Prostate gland (tissue), 2 donors: ENCODE measurements around the gene RGS21. TPM values are rescaled to one million over a fixed set of nuclear protein-coding genes. Genes with fewer than 3 reads are reported as not detected.
"Not testable (repeated sequence)": the region's sequence is repeated elsewhere in the genome, so short reads cannot be mapped to it uniquely, and the experiment has no call there.

ENCODE experiments used
- DNase-seq: peaks from one replicate; pipeline ENCODE4 v3.0.0-alpha.2; 2019; ENCODE audit warnings: low spot score
- H3K27ac ChIP-seq, 2 donors: fragments of 200-600 bp; sonication (generic); 2 replicates each; pipeline ENCODE4 v1.5.1; 2017 to 2019
- H3K27me3 ChIP-seq: fragments of 200-600 bp; sonication (generic); replicated peaks from 2 replicates; pipeline ENCODE4 v1.5.1; 2019; ENCODE audit not compliant: insufficient read depth
- H3K36me3 ChIP-seq, 2 donors: fragments of 200-600 bp; sonication (generic); 1 replicate in 1 of 2; 2 replicates in 1 of 2; pipeline versions ENCODE4 v1.5.1 to v1.8.1; 2017 to 2019
- H3K4me1 ChIP-seq: fragments of 200-600 bp; sonication (generic); replicated peaks from 2 replicates; pipeline ENCODE4 v1.5.1; 2019
- H3K4me3 ChIP-seq, 2 donors: fragments of 200-600 bp; sonication (generic); 2 replicates each; pipeline ENCODE4 v1.5.1; 2017 to 2019
- H3K9me3 ChIP-seq: fragments of 200-600 bp; sonication (generic); 2 replicates; pipeline ENCODE4 v1.5.1; 2017
- POLR2A ChIP-seq: fragments of 450-650 bp; IDR thresholded peaks from one replicate; pipeline ENCODE4 v1.6.1; 2016; ENCODE audit warnings: antibody characterized with exemption, mild to moderate bottlenecking
- POLR2AphosphoS5 ChIP-seq: sonication (generic); formaldehyde crosslinking; IDR thresholded peaks from one replicate; pipeline ENCODE4 v1.6.1; 2017; ENCODE audit warnings: antibody characterized with exemption
- WGBS: methylation state at CpG from one replicate; pipeline ENCODE4 v1.1.5; 2018; 5-methylcytosine and 5-hydroxymethylcytosine counted together
- intact Hi-C: fragments of 100-400 bp; cut with DNase I; formaldehyde crosslinking; loops from one replicate; pipeline ENCODE4 v1.14.2; 2022
- total RNA-seq, 2 donors: library from RNA; depleted of rRNA; stranded (reverse); fragments of >200 nt; gene quantifications; one replicate each; pipeline ENCODE4 v1.1.0, GENCODE V29; 2016
- TF ChIP-seq, protein P1 (sequence below), 4 experiments: fragments of 200-600 bp in 2 of 4; fragments of 450-650 bp in 2 of 4; sonication (generic) in 2 of 4; IDR thresholded peaks; 1 replicate in 3 of 4; 2 replicates in 1 of 4; pipeline ENCODE4 v1.5.1; 2016 to 2019; ENCODE audit warnings: antibody characterized with exemption in 4 of 4, mild to moderate bottlenecking in 2 of 4, moderate library complexity in 2 of 4

Gene RGS21
- total RNA-seq, 2 donors from 2014 or later: not detected

DNA sequence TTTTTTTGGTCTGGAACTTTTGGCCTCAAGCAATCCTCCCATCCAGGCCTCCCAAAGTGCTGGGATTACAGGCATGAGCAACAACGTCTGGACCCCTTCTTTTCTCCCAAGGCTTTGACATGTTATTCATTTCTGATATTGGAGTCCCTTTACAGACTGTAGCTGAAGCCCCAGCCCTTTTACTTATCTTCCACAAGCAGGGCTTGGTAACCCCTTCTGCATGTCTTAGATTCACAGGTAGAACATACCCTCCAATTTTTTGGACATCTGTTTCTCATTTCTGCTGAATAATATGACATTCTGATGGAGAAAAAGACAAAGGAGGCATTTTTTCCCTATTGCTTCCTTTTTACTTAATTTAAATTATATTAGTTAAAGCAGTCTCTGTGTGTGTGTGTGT is 39.2 kb upstream of the RGS21 start:
- Histone ChIP-seq H3K36me3 (no peaks in the 10 kb centered on the region), H3K27ac (no peak overlapping the region), H3K4me1 (no peaks in the 10 kb centered on the region), H3K9me3 (no peaks in the 10 kb centered on the region), H3K4me3 (no peak overlapping the region), H3K27me3 (no peaks in the 10 kb centered on the region)
- no peak for TF ChIP-seq POLR2A
- 60% methylated on average over 1 of the region's 1 CpG for WGBS
- intact Hi-C loops: no loop called here
- DNase-seq: no peak

DNA sequence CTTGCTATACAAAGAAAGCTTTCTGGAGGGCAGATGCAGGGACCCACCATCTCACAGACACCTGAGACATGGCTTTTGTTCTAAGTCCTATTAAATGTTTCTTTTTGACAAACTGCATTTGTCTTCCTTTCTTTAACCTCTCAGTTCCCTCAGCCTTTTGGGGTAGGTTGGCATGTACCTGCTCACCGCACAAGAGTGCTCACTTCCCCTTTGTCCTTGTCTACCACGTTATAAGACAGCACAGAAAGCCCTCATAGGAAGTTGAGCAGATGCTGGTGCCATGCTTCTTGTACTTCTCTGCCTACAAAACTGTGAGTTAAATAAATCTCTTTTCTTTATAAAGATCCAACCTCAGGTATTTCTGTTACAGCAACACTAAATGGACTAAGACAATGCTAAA is 31.9 kb upstream of the RGS21 start:
- no peaks in the 10 kb centered on the region for H3K9me3 ChIP-seq
- no peaks in the 10 kb centered on the region for H3K36me3 ChIP-seq

DNA sequence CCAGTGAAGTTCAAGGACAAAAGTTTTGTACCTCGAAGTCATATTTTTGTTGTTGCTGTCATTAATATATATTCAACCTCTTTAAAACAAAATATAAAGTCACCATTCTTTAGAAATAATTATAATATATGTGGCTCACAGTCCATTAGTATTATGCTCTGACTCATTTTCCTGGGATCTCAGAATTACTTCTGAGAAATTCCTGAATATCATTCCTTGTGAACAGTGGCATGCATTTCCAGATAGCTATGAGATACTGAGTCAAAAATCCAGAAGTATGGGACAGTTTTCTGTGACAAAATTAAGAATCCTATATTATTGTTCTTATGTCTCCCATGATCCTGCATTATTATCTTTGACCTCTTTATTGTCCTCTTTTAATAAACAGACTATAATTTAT is 13.8 kb upstream of the RGS21 start:
- Histone ChIP-seq H3K27ac (no peak overlapping the region), H3K27me3 (no peaks in the 10 kb centered on the region), H3K4me1 (no peaks in the 10 kb centered on the region), H3K36me3 (no peaks in the 10 kb centered on the region), H3K9me3 (no peaks in the 10 kb centered on the region), H3K4me3 (no peak overlapping the region)
- DNase-seq: no peak
- intact Hi-C loops: no loop called here
- no peak for TF ChIP-seq POLR2A
- TF ChIP-seq POLR2AphosphoS5: no peak
- TF ChIP-seq, protein P1, sequence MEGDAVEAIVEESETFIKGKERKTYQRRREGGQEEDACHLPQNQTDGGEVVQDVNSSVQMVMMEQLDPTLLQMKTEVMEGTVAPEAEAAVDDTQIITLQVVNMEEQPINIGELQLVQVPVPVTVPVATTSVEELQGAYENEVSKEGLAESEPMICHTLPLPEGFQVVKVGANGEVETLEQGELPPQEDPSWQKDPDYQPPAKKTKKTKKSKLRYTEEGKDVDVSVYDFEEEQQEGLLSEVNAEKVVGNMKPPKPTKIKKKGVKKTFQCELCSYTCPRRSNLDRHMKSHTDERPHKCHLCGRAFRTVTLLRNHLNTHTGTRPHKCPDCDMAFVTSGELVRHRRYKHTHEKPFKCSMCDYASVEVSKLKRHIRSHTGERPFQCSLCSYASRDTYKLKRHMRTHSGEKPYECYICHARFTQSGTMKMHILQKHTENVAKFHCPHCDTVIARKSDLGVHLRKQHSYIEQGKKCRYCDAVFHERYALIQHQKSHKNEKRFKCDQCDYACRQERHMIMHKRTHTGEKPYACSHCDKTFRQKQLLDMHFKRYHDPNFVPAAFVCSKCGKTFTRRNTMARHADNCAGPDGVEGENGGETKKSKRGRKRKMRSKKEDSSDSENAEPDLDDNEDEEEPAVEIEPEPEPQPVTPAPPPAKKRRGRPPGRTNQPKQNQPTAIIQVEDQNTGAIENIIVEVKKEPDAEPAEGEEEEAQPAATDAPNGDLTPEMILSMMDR (IDR thresholded peaks at IDR 0.05): no peak
- WGBS: 81% methylated on average over 1 of the region's 1 CpG

More for the DNA sequence above, 31.9 kb upstream of the RGS21 start:
- H3K4me1 ChIP-seq: no peaks in the 10 kb centered on the region
- no peaks in the 10 kb centered on the region for H3K27me3 ChIP-seq
- no peak overlapping the region for H3K27ac ChIP-seq
- TF ChIP-seq, protein P1 (IDR thresholded peaks at IDR 0.05): no peak
- no peak for TF ChIP-seq POLR2AphosphoS5
- no peak for TF ChIP-seq POLR2A
- no peak overlapping the region for H3K4me3 ChIP-seq
- intact Hi-C loops: no loop called here
- no peak for DNase-seq
- WGBS: 89% methylated on average over 2 of the region's 2 CpGs

DNA sequence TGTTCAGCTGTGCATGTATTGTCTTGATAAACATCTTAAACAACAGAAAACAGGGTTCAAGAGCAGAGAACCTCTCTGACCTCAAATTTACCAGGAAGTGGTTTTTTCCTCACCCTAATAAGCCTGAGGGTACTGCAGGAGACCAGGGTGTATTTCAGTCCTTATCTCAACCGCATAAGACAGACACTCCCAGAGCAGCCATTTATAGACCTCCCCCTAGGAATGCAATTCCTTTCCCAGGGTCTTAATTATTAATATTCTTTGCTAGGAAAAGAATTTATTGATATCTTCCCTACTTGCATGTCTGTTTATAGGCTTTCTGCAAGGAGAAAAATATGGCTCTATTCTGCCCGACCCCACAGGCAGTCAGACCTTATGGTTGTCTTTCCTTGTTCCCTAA is 8.5 kb upstream of the RGS21 start:
- H3K9me3 ChIP-seq, H3K4me3 ChIP-seq, H3K27ac ChIP-seq, H3K36me3 ChIP-seq, H3K27me3 ChIP-seq, H3K4me1 ChIP-seq, intact Hi-C loops, DNase-seq: not testable (repeated sequence)
- 98% methylated on average over 2 of the region's 2 CpGs for WGBS

DNA sequence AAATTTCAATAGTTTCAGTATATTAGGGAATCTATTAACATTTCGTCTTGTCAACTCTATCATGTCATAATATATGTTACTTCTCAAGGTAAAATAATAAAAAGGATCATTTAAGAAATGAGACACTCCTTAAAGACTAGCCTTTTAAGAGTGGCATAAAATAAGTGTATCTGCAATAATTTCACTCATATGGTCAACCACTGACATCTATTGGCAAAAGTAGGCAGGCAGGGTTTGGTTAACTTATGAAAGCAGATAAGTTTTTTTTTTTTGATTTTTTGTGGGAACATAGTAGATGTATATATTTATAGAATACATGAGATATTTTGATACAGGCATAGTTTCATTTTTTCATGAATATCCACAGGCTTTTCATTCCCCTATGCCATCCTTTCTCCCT is 5.5 kb upstream of the RGS21 start:
- intact Hi-C loops: no loop called here
- Histone ChIP-seq H3K36me3 (no peaks in the 10 kb centered on the region), H3K4me3 (no peak overlapping the region), H3K4me1 (no peaks in the 10 kb centered on the region), H3K27me3 (no peaks in the 10 kb centered on the region), H3K27ac (no peak overlapping the region), H3K9me3 (no peaks in the 10 kb centered on the region)
- TF ChIP-seq POLR2A (no peak), POLR2AphosphoS5 (no peak)
- TF ChIP-seq, protein P1 (IDR thresholded peaks at IDR 0.05): no peak
- WGBS: 57% methylated on average over 1 of the region's 1 CpG
- no peak for DNase-seq

DNA sequence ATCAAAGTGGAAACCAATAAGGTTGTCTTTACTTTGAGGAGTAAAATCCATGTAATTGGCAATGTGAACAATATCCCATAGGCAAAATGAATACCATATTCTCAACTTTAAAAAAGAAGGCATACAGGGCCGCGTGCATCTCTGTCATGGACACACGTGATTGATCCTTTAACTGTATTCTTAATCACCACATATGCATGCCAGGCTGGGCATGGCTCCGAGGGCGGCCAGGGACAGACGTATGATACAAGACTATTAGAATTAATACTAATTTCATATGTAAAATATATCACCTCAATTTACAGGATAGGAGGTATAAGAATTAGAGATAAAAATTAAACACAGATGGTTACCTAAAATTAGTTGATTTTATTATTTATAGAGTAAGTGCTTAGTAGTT is 11.2 kb downstream of the RGS21 start:
- intact Hi-C loops: no loop called here

More for the DNA sequence above, 11.2 kb downstream of the RGS21 start:
- no peak overlapping the region for H3K27ac ChIP-seq
- TF ChIP-seq POLR2AphosphoS5: no peak
- no peak for TF ChIP-seq POLR2A
- TF ChIP-seq, protein P1 (IDR thresholded peaks at IDR 0.05): no peak
- H3K27me3 ChIP-seq: no peaks in the 10 kb centered on the region
- no peak for DNase-seq
- H3K36me3 ChIP-seq: no peaks in the 10 kb centered on the region
- no peak overlapping the region for H3K4me3 ChIP-seq
- H3K9me3 ChIP-seq: no peaks in the 10 kb centered on the region
- no peaks in the 10 kb centered on the region for H3K4me1 ChIP-seq
- 95% methylated on average over 6 of the region's 6 CpGs for WGBS
